ENCODE data around the gene CHRM5.

DNA sequence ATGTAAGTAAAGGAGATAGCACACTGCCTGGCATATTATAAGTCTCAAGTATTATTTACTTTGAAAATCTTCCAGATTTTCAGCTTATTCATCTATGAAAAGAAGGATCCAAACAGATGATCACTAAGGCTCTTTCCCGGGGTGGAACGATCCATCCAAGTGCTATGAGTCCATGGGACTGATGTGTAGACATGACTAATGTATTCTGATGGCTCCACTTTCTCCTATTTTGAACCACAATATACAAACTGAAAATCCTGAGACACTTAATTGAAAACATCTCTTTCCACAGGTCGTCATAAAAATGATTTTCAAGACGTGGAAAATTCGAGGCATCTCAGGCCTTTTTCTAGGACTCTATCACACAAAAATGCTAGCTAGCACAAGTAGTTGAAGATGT is 33.4 kb upstream of the CHRM5 start:
- TF ChIP-seq CTCF (IDR thresholded peaks at IDR 0.05; ENCODE audit: extremely low read depth in 1 of 2, insufficient read depth in 1 of 2, low read depth in 1 of 2, low read length in 2 of 2) (no peak), EZH2 (IDR thresholded peaks at IDR 0.05; ENCODE audit: borderline replicate concordance, low read depth, low read length, severe bottlenecking) (no peak), POLR2AphosphoS5 (IDR thresholded peaks at IDR 0.05; ENCODE audit: insufficient read depth, low read depth, low read length) (no peak)

All from endothelial cell of umbilical vein (primary cell).